Sigmoid colon (tissue), 7 donors: ENCODE results near the gene ALDH18A1. TPM values are rescaled to one million over a fixed set of nuclear protein-coding genes. Genes with fewer than 3 reads are reported as not detected.

ENCODE experiments used
- DNase-seq: peaks from one replicate; pipeline ENCODE4 v3.0.0-alpha.2; 2019
- H3K27ac ChIP-seq, 4 donors: fragments of 200-600 bp; sonication (generic); one replicate each; pipeline ENCODE4 v1.5.1; 2016 to 2019; ENCODE audit warnings: mild to moderate bottlenecking in 1 of 4
- H3K27me3 ChIP-seq, 3 donors: fragments of 200-600 bp; sonication (generic); one replicate each; pipeline ENCODE4 v1.5.1; 2019; ENCODE audit warnings: mild to moderate bottlenecking in 1 of 3
- H3K36me3 ChIP-seq, 4 donors: fragments of 200-600 bp; sonication (generic); one replicate each; pipeline ENCODE4 v1.5.1; 2016 to 2019
- H3K4me1 ChIP-seq, 4 donors: fragments of 200-600 bp; sonication (generic); one replicate each; pipeline ENCODE4 v1.5.1; 2017 to 2019
- H3K4me3 ChIP-seq, 4 donors: fragments of 200-600 bp; sonication (generic); one replicate each; pipeline ENCODE4 v1.5.1; 2017 to 2019; ENCODE audit warnings: mild to moderate bottlenecking in 2 of 4, moderate library complexity in 1 of 4
- H3K9me3 ChIP-seq, 4 donors: fragments of 200-600 bp in 3 of 4; sonication (generic) in 3 of 4; one replicate each; pipeline versions ENCODE4 v1.5.1 to v1.6.1; 2013 to 2019
- EP300 ChIP-seq, 4 donors: sonication (generic); formaldehyde crosslinking; IDR thresholded peaks; one replicate each; pipeline ENCODE4 v1.6.1; 2017; ENCODE audit warnings: antibody characterized with exemption in 4 of 4
- POLR2A ChIP-seq, 2 donors: fragments of 450-650 bp; IDR thresholded peaks; one replicate each; pipeline ENCODE4 v1.6.1; 2016; ENCODE audit warnings: antibody characterized with exemption in 2 of 2, mild to moderate bottlenecking in 2 of 2, moderate library complexity in 2 of 2
- POLR2AphosphoS5 ChIP-seq, 4 donors: sonication (generic); formaldehyde crosslinking; IDR thresholded peaks; one replicate each; pipeline ENCODE4 v1.6.1; 2017; ENCODE audit warnings: antibody characterized with exemption in 4 of 4
- WGBS, 2 donors: extraction: QIAGEN DNeasy Blood & Tissue Kit; methylation state at CpG; one replicate each; pipeline ENCODE4 v1.1.7; 2013; 5-methylcytosine and 5-hydroxymethylcytosine counted together
- intact Hi-C: fragments of 100-400 bp; cut with DNase I; formaldehyde crosslinking; loops from one replicate; pipeline ENCODE4 v1.15.1; 2023
- polyA plus RNA-seq, 3 donors: library from polyadenylated mRNA; stranded (reverse); fragments of 200-250 nt; gene quantifications; one replicate each; pipeline ENCODE4 v1.2.3, GENCODE V29; 2013
- total RNA-seq, 4 donors: library from RNA; depleted of rRNA; stranded (reverse); fragments of >200 nt; gene quantifications; one replicate each; pipeline ENCODE4 v1.1.0, GENCODE V29; 2016
- TF ChIP-seq, protein P1 (sequence below), 4 experiments: fragments of 450-650 bp in 3 of 4; fragments of 200-600 bp in 1 of 4; IDR thresholded peaks; one replicate each; pipeline ENCODE4 v1.5.1; 2016 to 2019; ENCODE audit warnings: antibody characterized with exemption in 4 of 4, mild to moderate bottlenecking in 3 of 4, moderate library complexity in 2 of 4
- donor health status: healthy with polysubstance abuse.
- donor health status: Bipolar disorder and iron deficiency.
- donor health status: healthy.

Gene ALDH18A1
- total and polyA plus RNA-seq, 7 donors, result 17.1 to 42.1 (median 24.6) TPM

DNA sequence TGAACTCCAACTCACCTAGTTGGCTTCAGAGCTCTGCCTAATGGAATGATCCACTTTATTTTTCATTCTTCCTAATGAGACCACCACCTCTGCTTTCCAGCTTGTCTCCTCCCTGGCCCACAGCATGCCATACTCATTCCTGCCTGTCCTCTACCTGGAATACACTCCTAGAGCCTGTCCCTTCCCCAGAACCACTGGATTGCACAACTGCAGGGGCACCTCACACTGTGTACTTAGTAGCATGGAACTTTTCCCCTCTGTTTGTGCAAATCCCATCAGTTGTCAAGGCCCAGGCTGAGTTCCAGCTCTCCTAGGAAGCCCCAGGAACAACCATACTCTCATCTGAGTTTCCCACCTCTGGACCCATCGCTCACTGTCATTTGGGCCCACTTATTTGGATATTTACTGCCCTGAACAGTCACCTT, 15.6 kb downstream of the ALDH18A1 start:
- no peak for TF ChIP-seq POLR2AphosphoS5 (IDR thresholded peaks at IDR 0.05)
- TF ChIP-seq EP300 (IDR thresholded peaks at IDR 0.05), result no peak
- no peak for TF ChIP-seq POLR2A (IDR thresholded peaks at IDR 0.05)
- TF ChIP-seq, protein P1, sequence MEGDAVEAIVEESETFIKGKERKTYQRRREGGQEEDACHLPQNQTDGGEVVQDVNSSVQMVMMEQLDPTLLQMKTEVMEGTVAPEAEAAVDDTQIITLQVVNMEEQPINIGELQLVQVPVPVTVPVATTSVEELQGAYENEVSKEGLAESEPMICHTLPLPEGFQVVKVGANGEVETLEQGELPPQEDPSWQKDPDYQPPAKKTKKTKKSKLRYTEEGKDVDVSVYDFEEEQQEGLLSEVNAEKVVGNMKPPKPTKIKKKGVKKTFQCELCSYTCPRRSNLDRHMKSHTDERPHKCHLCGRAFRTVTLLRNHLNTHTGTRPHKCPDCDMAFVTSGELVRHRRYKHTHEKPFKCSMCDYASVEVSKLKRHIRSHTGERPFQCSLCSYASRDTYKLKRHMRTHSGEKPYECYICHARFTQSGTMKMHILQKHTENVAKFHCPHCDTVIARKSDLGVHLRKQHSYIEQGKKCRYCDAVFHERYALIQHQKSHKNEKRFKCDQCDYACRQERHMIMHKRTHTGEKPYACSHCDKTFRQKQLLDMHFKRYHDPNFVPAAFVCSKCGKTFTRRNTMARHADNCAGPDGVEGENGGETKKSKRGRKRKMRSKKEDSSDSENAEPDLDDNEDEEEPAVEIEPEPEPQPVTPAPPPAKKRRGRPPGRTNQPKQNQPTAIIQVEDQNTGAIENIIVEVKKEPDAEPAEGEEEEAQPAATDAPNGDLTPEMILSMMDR (IDR thresholded peaks at IDR 0.05), result no peak
- intact Hi-C loops, result no loop called here
- Histone ChIP-seq H3K4me1 (no peaks in the 10 kb centered on the region), H3K9me3 (no peaks in the 10 kb centered on the region), H3K4me3 (no peak overlapping the region), H3K36me3 (peaks cover 8 to 64% (median 19%) of the 10 kb centered on the region in 4 donors), H3K27me3 (no peaks in the 10 kb centered on the region), H3K27ac (no peak overlapping the region)
- DNase-seq, result no peak
- WGBS, 2 donors, result 99 to 100% methylated on average over 1 of the region's 1 CpG

DNA sequence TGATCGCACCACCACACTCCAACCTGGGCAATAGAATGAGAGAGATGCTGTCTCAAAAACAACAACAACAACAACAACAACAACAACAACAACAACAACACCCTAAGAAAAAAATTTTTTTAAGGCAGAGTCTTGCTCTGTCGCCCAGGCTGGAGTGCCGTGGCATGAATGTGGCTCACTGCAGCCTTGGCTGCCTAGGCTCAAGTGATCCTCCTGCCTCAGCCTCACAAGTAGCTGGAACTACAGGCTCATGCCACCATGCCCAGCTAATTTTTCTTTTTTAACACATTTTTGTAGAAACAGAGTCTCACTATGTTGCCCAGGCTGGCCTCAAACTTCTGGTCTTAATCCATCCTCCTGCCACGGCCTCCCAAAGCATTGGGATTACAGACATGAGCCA, 18.6 kb downstream of the ALDH18A1 start:
- WGBS, 2 donors, result 85 to 100% methylated on average over 4 of the region's 4 CpGs
- Histone ChIP-seq H3K4me3 (no peak overlapping the region), H3K9me3 (no peaks in the 10 kb centered on the region), H3K27me3 (no peaks in the 10 kb centered on the region), H3K4me1 (no peaks in the 10 kb centered on the region), H3K36me3 (peaks cover 10 to 78% (median 20%) of the 10 kb centered on the region in 4 donors), H3K27ac (no peak overlapping the region)
- DNase-seq, result no peak
- TF ChIP-seq EP300 (IDR thresholded peaks at IDR 0.05) (no peak), POLR2A (IDR thresholded peaks at IDR 0.05) (no peak), POLR2AphosphoS5 (IDR thresholded peaks at IDR 0.05) (no peak)
- TF ChIP-seq, protein P1 (IDR thresholded peaks at IDR 0.05), result no peak
- intact Hi-C loops, result no loop called here

DNA sequence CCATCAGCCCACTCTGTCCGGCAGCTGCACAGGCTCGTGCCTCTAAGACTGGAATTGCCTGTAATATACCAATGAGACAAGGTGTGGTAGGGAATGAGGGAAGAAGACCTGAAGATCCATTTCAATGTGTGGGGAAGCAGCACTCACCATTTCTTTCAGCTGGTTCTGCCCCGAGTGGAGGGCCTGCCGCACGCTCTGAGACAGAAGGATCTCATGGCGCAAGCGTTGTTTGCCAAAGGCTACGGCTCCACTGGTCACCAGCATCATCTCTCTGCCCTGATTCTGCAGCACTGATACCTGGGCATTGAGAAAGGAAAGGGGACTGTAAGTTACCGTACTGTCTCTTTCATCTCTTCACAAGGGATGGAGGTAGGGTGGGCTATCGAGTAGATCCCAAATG, 19.4 kb downstream of the ALDH18A1 start:
- H3K9me3 ChIP-seq, result no peaks in the 10 kb centered on the region
- no peak for TF ChIP-seq EP300 (IDR thresholded peaks at IDR 0.05)
- no peak for TF ChIP-seq POLR2A (IDR thresholded peaks at IDR 0.05)
- TF ChIP-seq POLR2AphosphoS5 (IDR thresholded peaks at IDR 0.05), result no peak
- TF ChIP-seq, protein P1 (IDR thresholded peaks at IDR 0.05), result no peak
- intact Hi-C loops, result no loop called here
- no peak for DNase-seq
- H3K4me3 ChIP-seq, result no peak overlapping the region
- 82 to 91% methylated on average over 10 of the region's 10 CpGs for WGBS, 2 donors
- no peak overlapping the region for H3K27ac ChIP-seq
- H3K36me3 ChIP-seq, result peaks cover 8 to 78% (median 19%) of the 10 kb centered on the region in 4 donors
- H3K27me3 ChIP-seq, result no peaks in the 10 kb centered on the region
- H3K4me1 ChIP-seq, result no peaks in the 10 kb centered on the region

DNA sequence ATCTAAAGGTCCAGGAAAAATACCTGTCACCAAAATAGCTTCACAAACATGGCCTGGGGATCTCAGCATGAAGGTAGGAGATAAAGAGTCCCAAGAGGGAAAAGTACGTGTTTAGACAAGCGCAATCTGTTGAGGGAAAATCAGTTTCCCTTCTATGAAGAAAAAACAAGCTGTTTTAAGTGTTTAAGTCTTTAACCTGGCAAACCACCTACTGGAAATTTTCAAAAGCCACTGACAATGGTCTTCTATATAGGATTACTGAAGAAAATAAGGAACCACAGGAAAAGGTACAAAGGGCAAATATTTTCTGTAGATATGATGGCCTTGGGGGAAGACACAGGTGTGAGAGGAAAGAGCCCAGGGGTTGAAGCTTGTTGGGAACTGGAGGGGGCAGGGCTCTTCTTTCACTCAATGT, 21.2 kb downstream of the ALDH18A1 start:
- peaks cover 4 to 77% (median 15%) of the 10 kb centered on the region in 4 donors for H3K36me3 ChIP-seq

More for the DNA sequence above, 21.2 kb downstream of the ALDH18A1 start:
- no peaks in the 10 kb centered on the region for H3K9me3 ChIP-seq
- 68 to 85% methylated on average over 2 of the region's 2 CpGs for WGBS, 2 donors
- H3K27me3 ChIP-seq, result no peaks in the 10 kb centered on the region
- no peaks in the 10 kb centered on the region for H3K4me1 ChIP-seq
- no peak for DNase-seq
- intact Hi-C loops, result no loop called here
- no peak overlapping the region for H3K4me3 ChIP-seq
- H3K27ac ChIP-seq, result no peak overlapping the region
- TF ChIP-seq POLR2A (IDR thresholded peaks at IDR 0.05) (no peak), EP300 (IDR thresholded peaks at IDR 0.05) (no peak), POLR2AphosphoS5 (IDR thresholded peaks at IDR 0.05) (no peak)
- TF ChIP-seq, protein P1 (IDR thresholded peaks at IDR 0.05), result no peak
